ENCODE results near the gene VPS9D1.
A peak's percentile ranks its signal among the peaks of the same experiment; 100 is the strongest.

VPS9D1 gene

GRCh38 chr16:89707695-89708094 is 13.0 kb downstream of the VPS9D1 start:
- no peaks in the 10 kb centered on the region for H3K9me2 ChIP-seq (ENCODE audit: low read depth, low read length)
- H3K36me3 ChIP-seq (ENCODE audit: insufficient read depth, low read length), result no peaks in the 10 kb centered on the region
- H2AFZ ChIP-seq (ENCODE audit: low read length), result no peak overlapping the region
- no peak overlapping the region for H3K9ac ChIP-seq (ENCODE audit: low read length)
- H3K4me1 ChIP-seq (ENCODE audit: insufficient read depth, low read length, severe bottlenecking), result peaks cover 12% of the 10 kb centered on the region
- no peak for TF ChIP-seq EZH2 (IDR thresholded peaks at IDR 0.05; ENCODE audit: borderline replicate concordance, low read length)
- no peak for TF ChIP-seq CTCF (IDR thresholded peaks at IDR 0.05; ENCODE audit: low read length)
- no peaks in the 10 kb centered on the region for H4K20me1 ChIP-seq (ENCODE audit: insufficient read depth, low read length)
- no peak overlapping the region for H3K27ac ChIP-seq (ENCODE audit: low read depth, low read length, poor library complexity, severe bottlenecking)
- no peak overlapping the region for H3K4me3 ChIP-seq (ENCODE audit: low read depth, low read length, poor library complexity, severe bottlenecking)
- no peaks in the 10 kb centered on the region for H3F3A ChIP-seq (ENCODE audit: insufficient read depth, low read length)
- 0 out of 2 replicates have a peak, but pooled peaks cover 5% of the 10 kb centered on the region for H3K27me3 ChIP-seq (ENCODE audit: insufficient read depth, low read length)
- H3K4me2 ChIP-seq (ENCODE audit: low read length), result no peak overlapping the region
- no peaks in the 10 kb centered on the region for H3K79me2 ChIP-seq (ENCODE audit: insufficient read depth, low read length)
- no peaks in the 10 kb centered on the region for H3K9me3 ChIP-seq (ENCODE audit: low read length)

GRCh38 chr16:89706518-89707260 is 14.0 kb downstream of the VPS9D1 start:
- H3K27ac ChIP-seq (ENCODE audit: low read depth, low read length, poor library complexity, severe bottlenecking), result no peak overlapping the region
- 0 out of 2 replicates have a peak, but pooled peaks cover 5% of the 10 kb centered on the region for H3K27me3 ChIP-seq (ENCODE audit: insufficient read depth, low read length)
- no peak for TF ChIP-seq EZH2 (IDR thresholded peaks at IDR 0.05; ENCODE audit: borderline replicate concordance, low read length)
- no peak for TF ChIP-seq CTCF (IDR thresholded peaks at IDR 0.05; ENCODE audit: low read length)
- H3K9me3 ChIP-seq (ENCODE audit: low read length), result no peaks in the 10 kb centered on the region
- H3K4me3 ChIP-seq (ENCODE audit: low read depth, low read length, poor library complexity, severe bottlenecking), result peak overlapping the region; percentile 37
- peak overlapping the region; percentile 52; the same call in 1 of the 2 replicates for H3K9ac ChIP-seq (ENCODE audit: low read length)
- H3K79me2 ChIP-seq (ENCODE audit: insufficient read depth, low read length), result no peaks in the 10 kb centered on the region
- no peaks in the 10 kb centered on the region for H3K9me2 ChIP-seq (ENCODE audit: low read depth, low read length)
- peaks cover 15% of the 10 kb centered on the region for H3K4me1 ChIP-seq (ENCODE audit: insufficient read depth, low read length, severe bottlenecking)
- H2AFZ ChIP-seq (ENCODE audit: low read length), result no peak overlapping the region
- H3K36me3 ChIP-seq (ENCODE audit: insufficient read depth, low read length), result no peaks in the 10 kb centered on the region
- no peaks in the 10 kb centered on the region for H3F3A ChIP-seq (ENCODE audit: insufficient read depth, low read length)
- H4K20me1 ChIP-seq (ENCODE audit: insufficient read depth, low read length), result no peaks in the 10 kb centered on the region
- H3K4me2 ChIP-seq (ENCODE audit: low read length), result peak overlapping the region; percentile 66

GRCh38 chr16:89705006-89705405 is 15.7 kb downstream of the VPS9D1 start:
- Histone ChIP-seq H3K36me3 (ENCODE audit: insufficient read depth, low read length) (no peaks in the 10 kb centered on the region), H3K4me2 (ENCODE audit: low read length) (no peak overlapping the region), H3K9ac (ENCODE audit: low read length) (no peak overlapping the region), H2AFZ (ENCODE audit: low read length) (no peak overlapping the region), H3F3A (ENCODE audit: insufficient read depth, low read length) (no peaks in the 10 kb centered on the region), H3K9me3 (ENCODE audit: low read length) (no peaks in the 10 kb centered on the region), H3K9me2 (ENCODE audit: low read depth, low read length) (no peaks in the 10 kb centered on the region), H3K79me2 (ENCODE audit: insufficient read depth, low read length) (no peaks in the 10 kb centered on the region), H4K20me1 (ENCODE audit: insufficient read depth, low read length) (no peaks in the 10 kb centered on the region), H3K4me3 (ENCODE audit: low read depth, low read length, poor library complexity, severe bottlenecking) (no peak overlapping the region), H3K27me3 (ENCODE audit: insufficient read depth, low read length) (0 out of 2 replicates have a peak, but pooled peaks cover 5% of the 10 kb centered on the region), H3K27ac (ENCODE audit: low read depth, low read length, poor library complexity, severe bottlenecking) (no peak overlapping the region), H3K4me1 (ENCODE audit: insufficient read depth, low read length, severe bottlenecking) (peaks cover 27% of the 10 kb centered on the region)
- TF ChIP-seq CTCF (IDR thresholded peaks at IDR 0.05; ENCODE audit: low read length), result no peak
- no peak for TF ChIP-seq EZH2 (IDR thresholded peaks at IDR 0.05; ENCODE audit: borderline replicate concordance, low read length)

All from OCI-LY1 (cell line).